NCI-H2227 (cell line): ENCODE results near the gene CLTC.
"Not testable (repeated sequence)": the region's sequence is repeated elsewhere in the genome, so short reads cannot be mapped to it uniquely, and the experiment has no call there.

Experiments
- DNase-seq: peaks from one replicate; lab custom pipeline; 2025; ENCODE audit not compliant: unreplicated experiment; lab: John Stamatoyannopoulos, UW

The CLTC gene

DNA sequence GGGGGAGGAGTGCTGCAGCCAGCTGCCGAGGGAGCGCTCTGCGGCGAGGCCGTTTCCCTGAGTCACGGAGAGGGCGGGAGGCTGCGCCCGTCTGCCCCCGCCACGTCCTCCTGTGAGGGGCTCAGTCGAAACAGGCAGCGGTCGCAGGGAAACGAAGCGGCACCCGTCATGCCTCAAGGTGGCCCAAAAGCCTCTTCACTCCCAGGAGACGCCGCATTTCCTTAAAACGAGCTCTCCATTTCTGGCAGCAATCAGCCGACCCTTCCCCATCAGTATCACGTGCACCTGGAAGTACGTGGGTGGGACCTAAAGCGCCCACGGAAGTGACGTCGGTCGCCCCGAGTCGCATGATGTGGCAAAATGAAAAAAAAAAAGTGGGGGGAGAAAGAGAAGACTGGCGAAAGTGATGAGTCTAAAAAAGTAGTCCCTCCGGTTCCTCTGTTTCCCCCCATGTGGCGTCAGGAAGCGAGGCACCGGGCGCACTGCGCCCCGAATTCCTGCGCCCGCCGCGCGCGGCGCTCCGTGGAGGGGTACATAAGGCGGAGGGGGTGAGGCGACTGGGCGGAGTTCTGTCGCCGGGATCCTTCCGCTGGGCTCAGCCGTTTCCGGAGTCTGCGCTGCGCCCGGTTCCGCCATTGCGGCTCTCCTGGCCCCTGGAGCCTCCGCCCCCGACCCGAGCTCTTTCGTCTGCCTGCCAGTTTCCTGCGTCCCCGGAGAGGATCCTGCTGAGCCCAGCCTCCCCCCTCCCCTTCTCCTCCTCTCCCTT lies at the start of gene CLTC:
TSS of gene CLTC (plus strand) at position 598 of the 766 bp plus-strand sequence. CDS start 237 bp downstream, outside the sequence.
- peak; percentile 97 for DNase-seq

DNA sequence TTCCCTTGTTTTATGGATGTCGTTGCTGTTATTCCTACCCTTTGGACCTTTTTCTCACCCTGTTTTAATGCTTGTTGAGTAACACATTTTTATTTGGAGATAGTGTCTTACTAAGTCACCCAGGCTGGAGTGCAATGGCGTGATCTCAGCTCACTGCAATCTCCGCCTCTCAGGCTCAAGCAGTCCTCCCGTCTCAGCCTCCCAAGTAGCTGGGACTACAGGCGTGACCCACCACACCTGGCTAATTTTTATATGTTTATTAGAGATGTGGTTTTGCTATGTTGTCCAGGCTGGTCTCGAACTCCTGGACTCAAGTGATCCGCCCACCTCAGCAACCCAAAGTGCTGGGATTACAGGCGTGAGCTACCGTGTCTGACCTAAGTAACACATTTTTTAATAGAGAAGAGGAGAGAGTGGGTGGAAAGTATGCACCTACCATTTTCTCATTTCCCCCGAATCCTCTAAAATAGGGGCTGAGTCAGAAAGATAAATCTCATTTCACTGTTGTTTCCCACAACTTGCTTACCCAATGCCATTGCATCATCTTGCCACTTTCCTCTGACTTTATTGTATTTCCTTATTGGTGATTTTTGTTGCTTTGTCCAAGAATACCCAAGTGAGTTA lies 47.3 kb upstream of the CLTC start:
- no peak for DNase-seq

DNA sequence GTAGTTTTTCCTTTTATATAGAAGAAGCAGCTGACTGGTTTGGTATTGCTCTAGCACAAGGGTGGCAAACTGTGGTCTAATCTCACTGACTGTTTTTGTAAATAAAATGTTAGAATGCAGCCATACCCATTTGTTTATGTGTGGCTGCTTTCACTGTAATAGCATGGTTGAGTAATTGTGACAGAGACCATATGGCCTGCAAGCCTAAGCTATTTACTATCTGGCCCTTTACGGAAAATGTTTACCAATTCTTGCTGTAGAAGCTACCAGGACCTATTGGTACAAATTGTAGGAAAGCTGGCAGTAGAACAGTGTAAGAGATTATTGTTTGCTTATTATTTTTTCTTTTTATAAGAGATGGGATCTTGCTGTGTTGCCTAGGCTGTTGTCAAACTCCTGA lies 35.5 kb upstream of the CLTC start:
- not testable (repeated sequence) for DNase-seq

DNA sequence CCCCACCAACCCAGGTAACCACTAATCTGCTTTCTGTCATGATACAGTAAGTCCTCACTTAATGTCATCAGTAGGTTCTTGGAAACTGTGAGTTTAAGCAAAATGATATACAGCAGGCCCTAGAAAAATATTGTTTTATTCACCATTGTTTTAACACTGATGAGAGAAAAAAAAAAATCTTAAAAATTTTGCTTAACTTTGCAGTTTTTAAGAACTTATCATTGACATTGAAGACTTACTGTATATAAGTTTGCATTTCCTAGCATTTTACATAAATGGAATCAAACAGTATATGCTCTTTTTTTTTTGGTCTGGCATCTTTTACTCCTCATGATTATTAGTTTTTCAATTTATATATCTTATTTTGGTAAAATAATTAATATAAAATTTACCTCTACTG lies 19.5 kb upstream of the CLTC start:
- no peak for DNase-seq

DNA sequence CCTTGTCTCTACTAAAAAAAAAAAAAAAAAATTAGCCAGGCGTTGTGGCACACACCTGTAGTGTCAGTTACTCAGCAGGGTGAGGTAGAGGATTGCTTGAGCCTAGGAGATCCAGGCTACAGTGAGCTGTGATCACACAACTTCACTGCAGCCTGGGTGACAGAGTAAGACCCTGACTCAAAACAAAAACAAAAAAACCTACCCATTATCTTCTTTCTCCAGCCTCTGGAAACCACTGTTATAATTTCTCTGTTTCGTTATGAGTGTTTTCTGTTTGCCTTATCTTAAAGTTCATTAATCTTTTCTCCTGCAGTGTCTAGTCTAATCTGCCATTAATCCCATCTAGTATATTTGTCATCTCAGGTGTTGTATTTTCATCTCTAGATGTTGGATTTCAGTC lies 18.6 kb upstream of the CLTC start:
- no peak for DNase-seq

DNA sequence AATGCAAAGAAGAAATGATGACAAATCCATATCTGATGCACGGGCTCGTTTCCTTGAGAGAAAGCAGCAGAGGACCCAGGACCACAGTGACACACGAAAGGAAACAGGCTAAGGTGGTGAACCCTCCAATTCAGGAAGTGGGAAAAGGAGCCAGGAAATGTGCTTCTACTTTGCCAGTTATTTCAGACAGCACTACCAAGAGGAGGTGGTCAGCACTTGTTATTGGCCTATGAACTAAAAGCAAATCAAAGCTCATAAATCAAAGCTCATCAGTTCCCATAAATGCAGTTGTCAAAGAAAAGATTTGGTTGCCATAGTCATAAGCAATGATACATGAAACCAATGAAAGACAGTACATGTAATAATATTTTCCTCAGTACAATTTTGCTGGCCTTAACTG lies 12.6 kb upstream of the CLTC start:
- no peak for DNase-seq

DNA sequence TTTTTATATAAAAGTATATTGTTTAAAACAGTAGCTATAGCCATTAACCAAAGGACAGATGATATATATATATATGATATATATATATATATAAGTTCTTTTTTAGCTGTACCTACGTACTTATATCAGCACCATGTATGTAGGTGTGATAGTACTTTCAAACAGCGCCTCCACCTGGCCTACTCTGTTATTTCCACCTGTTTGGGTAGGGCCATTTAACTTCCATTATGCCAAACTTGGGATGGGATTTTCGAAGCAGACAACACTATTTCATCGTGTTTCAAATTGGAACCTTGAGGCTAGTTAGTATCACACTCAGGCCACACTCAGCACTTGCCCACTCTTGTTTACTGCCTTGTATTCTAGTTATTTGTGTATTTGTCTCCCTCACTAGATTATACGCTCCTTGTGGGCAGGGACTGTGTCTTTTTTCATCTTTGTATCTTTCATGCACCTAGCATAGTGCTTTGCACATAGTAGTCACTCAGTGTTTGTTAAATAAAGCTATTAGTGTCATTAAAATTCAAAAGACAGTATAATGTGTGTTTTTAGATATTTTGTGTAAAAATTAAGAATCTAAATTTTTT lies 11.8 kb upstream of the CLTC start:
- DNase-seq, result peak; percentile 11

DNA sequence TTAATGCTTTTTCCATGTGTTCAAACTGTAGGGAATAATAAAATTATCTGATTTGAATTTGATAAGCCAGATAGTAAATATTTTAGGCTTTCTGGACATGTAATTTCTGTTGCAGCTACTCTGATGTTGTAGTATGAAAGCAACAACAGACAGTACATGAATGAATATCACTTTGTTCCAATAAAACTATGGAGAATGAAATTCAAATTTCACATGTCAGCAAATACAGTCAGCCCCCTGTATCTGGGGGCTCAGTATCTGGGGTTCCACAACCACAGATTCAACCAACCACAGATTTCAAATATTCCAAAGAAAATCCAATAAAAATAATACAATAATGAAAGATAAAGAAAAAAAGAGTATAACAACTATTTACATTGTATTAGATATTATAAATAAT lies 8.2 kb upstream of the CLTC start:
- DNase-seq, result no peak

DNA sequence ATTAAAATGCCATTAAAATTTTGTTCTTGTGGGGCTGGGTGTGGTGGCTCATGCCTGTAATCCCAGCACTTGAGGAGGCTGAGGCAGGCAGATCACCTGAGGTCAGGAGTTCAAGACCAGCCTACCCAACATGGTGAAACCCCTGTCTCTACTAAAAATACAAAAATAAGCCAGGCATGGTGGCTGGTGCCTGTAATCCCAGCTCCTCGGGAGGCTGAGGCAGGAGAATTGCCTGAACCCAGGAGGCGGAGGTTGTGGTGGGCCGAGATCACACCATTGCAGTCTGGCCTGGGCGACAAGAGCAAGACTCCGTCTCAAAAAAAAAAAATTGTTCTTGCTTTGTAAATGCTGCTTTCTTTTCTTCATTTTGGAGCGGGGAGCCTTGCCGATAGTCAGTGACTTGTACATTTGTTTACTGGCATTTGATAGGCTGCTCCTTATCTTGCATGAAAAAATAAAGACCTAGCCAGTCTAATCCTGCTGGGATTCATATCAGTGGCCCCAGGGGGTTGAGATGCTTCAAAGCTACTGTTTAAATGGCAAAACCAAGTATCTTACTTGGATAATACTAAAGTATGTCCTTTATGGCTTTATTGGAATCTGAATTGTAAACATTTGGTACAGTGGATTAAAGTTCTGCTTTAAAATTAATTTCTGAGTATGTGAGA lies 3.3 kb upstream of the CLTC start:
- peak; percentile 41 for DNase-seq

DNA sequence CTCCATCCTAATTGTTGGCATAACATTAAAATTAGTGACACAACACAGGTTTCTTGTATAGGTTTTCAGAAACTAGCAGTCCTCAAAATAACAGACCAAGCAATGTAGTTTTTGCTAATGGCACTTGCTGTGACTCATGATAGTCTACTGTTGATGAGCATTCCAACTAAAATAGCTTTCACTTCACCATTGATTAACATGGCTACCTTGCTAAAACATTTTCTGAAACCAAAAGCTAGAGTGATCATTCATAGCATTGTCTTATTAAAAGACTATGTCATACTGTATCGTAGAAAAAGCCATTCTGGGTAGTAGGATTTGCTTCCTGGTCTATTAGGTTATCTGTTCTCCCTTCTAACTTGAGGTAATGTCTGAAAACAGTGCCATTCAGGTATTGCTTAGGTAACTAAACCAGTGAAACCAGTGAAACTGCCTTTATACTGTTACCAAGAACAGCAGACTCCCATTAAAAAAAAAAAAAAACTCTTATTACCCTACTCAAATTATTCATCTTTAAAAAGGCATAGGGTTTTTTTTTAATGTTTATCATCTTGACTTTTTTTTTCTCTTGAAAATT lies 2.5 kb upstream of the CLTC start:
- DNase-seq, result no peak

DNA sequence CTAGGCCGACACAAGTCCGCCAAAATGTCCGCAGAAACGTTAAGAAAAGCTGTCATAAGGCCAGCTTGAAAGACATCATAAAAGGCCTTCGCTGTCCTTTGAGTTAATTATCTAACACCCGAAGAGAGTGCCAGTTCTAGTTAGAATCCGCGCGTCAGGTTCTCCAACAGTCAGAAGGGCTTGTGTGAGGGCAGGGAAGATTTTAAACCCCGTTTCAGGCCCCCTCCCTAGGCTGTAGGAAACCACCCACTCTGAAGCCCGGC lies 729 bp upstream of the CLTC start:
- DNase-seq, result no peak

DNA sequence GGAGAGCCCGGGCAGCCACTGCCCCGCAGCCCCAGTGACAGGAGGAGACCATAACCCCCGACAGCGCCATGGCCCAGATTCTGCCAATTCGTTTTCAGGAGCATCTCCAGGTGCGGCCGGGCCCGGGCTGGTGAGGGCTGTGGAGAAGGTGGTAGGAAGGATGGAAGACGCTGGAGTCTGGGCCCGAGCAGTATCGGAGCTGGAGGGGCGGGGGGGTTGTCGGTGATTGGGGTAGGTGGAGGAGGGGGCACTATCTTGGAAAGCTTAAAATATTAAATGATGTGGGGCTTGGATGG lies 317 bp downstream of the CLTC start:
- DNase-seq, result no peak

DNA sequence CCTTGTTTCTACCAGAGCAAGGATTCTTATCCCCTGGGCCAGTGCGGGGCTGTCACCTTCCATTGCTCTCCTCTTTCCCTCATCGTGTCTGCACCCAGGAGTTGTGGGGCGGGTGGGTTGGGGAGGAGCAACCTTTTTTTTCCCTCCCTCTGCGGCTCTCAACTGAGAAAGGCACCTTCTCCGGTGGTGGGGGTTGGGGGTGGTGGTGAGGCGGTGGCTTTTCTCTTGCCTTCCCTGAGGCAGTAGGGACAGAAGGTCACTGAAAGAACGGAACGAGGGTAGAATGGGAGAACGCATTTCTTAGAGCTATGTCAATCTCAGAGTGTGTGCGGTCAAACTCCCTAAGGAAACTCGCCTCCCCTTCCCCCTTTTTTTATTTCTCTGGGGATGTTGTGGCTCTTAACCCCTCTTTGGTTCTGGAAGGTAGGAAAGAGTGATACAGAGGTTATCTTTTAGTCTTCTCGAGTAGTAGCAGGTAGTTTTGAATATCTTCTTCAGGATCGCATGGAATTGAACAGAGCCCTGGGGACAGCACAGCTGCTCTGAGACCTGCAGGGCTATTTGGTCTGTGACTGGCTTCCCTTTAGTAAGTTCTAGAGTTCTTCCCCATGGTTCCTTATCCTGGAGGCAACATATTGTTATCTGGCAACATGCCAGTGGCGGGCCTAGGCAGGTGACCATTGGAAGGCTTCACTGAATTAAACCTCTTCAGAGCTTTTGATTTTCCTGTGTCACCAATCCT lies 994 bp downstream of the CLTC start:
- DNase-seq, result peak; percentile 38

DNA sequence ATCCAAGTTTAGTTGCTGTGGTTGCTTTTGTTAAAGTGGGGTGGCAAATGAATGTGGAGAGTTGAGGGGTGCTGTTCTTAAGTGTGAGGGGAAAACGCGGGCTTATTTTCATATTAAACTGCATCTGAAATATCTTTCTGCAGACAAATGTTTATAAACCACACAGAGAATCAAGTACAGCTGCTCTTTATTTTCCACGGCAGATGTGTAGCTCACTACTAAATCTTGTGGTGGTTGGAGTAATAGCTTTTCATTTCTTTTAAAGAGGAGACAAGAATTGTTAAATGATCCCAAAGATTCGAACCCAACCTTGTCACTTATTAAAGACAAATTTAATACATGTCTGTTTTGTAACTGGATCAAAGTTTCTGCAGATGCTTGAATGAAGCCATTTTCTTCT lies 2.1 kb downstream of the CLTC start:
- no peak for DNase-seq

DNA sequence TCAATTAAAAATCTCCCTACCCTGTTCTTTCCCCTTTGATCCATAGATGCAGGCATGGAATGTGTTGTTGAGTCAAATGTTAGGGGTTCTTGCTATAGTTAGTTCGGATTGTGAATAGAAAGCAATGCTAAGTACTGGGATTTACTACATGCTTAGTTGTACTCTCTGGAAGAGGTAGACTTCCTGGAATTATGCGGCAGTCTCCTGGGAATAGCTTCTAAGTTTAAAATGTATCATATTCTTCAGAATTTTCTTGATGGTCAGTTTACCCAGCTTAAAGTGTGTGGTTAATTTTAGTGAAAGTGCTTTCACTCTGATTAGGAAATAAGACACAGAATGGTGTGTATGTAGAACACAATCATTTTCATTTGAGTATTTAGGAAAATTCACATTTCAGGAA lies 3.5 kb downstream of the CLTC start:
- no peak for DNase-seq

DNA sequence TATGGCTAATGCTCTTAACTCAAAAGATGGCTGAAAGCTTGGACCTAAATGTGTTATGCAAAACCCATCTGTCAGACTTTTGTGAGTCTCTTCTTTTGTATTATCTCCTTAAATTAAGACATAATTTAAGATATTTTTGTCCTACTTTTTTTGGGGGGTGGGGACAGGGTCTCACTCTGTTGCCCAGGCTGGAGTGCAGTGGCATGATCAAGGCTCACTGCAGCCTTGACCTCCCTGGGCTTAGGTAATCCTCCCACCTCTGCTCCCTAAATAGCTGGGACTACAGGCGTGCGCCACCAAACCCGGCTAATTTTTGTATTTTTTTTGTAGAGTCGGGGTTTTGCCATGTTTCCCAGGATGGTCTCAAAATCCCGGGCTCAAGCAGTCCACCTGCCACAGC lies 7.1 kb downstream of the CLTC start:
- DNase-seq, result no peak

DNA sequence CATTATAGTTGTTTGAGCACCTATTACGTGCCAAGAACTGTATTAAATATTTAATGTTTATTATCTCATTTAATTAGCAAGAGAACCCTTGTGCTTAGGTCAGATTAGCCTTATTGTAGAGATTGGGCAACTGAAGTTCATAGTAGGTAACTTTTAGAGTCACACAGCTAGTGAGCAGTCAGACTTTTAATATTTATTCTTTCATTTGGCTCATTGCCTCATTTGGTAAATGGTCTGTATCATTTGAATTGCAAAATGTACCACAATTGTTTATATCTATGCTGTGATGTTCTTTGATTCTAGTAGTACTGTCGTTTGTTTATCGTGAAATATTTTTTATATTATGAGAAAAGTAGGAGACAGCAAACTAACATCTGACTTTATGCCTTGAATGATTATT lies 7.6 kb downstream of the CLTC start:
- DNase-seq, result no peak

DNA sequence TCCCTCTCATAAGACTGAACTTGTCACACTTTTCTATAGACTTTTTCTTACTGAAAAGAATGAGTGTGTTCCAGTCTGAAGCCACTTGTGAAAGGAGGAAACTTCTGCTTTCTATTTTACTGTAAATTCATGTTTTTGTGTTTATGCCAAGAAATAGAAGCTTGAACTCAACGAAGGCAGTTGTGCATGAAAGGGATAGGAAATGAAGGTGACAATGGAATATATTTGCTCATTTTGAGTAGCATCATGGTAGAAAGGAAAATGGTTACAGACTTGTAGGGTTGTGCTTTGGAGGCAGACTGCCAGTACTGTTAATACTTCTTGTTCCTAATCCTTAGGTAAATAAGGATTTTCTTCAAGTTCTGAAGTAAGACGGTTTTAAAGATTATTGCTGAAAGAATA lies 8.1 kb downstream of the CLTC start:
- no peak for DNase-seq

DNA sequence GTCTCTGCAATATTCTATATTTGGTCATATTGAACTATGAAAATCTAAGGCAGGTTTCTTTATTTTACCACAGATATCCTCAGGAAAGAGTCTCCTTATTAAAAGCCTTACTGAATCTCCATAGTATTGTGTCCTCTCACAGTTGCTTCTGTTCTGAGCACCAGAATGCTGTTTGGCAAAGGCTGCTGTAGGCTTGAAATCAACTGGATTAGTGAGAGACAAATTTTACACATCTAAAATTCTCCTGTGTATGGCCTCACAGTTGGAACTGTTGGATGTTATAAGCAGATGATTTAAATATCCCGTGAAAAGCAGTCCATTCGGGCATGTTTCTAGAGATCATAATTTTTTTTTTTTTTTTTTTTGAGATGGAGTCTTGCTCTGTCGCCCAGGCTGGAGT lies 9.5 kb downstream of the CLTC start:
- DNase-seq, result no peak

DNA sequence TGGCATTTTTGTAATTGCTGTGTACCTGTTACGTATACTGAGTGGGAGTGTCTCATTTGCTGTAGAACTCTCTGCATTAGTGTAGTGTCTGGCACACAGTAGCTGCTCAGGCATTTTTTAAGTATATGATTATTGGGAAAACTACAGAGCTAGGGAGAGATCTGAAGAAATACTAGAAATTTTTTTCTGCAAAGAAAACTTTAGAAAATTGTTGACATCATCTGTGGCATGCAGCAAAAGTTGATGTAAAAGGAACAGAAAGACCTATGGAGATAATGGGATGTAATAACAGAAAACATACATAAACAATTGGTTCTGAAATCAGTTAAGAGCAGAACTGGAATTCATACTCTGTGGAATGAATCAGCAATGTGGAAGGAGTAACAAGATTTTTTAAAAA lies 11.6 kb downstream of the CLTC start:
- no peak for DNase-seq

DNA sequence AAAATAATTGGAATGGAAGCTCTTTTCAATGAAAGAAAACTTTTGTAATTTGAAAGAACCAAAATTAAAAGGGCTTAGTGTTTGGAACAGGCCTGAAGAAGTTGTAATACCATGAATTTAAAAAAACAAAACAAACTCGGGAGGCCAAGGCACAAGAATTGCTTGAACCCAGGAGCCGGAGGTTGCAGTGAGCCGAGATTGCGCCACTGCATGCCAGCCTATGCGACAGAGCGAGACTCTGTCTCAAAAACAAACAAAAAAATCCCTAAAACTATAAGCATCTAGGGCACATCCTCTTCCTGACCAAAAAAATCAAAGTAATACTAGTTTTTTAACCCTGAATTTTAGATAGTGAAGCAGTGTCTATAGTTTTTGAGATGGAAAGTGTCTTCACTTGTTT lies 12.7 kb downstream of the CLTC start:
- DNase-seq, result no peak
